WTC11 (cell line): ENCODE data around the gene SP110.

ENCODE experiments used
- ARID4B ChIP-seq: sonication (generic); formaldehyde crosslinking; IDR thresholded peaks from 2 replicates; pipeline ENCODE4 v1.8.0; 2023; ENCODE audit warnings: missing genetic modification reagents, mild to moderate bottlenecking, borderline replicate concordance
- CBFB ChIP-seq: sonication (generic); formaldehyde crosslinking; IDR thresholded peaks from 2 replicates; pipeline ENCODE4 v1.8.1; 2022; ENCODE audit warnings: mild to moderate bottlenecking, low read depth, missing genetic modification reagents
- CTCF ChIP-seq: fragments of 200-600 bp; IDR thresholded peaks from 2 replicates; pipeline ENCODE4 v1.8.0; 2022; ENCODE audit warnings: antibody characterized with exemption
- E2F1 ChIP-seq: sonication (generic); formaldehyde crosslinking; IDR thresholded peaks from 2 replicates; pipeline ENCODE4 v1.8.0; 2022; ENCODE audit warnings: mild to moderate bottlenecking, missing genetic modification reagents
- FOXP1 ChIP-seq: sonication (generic); formaldehyde crosslinking; IDR thresholded peaks from 2 replicates; pipeline ENCODE4 v1.8.0; 2022; ENCODE audit warnings: missing genetic modification reagents, mild to moderate bottlenecking, moderate library complexity, borderline replicate concordance
- JAZF1 ChIP-seq: fragments of 250-450 bp; sonication (Bioruptor Pico); IDR thresholded peaks from 2 replicates; pipeline ENCODE4 v1.9.0; 2021; ENCODE audit warnings: moderate library complexity, mild to moderate bottlenecking, inconsistent platforms
- JUN ChIP-seq: sonication (generic); formaldehyde crosslinking; IDR thresholded peaks from 2 replicates; pipeline ENCODE4 v1.8.0; 2023; ENCODE audit warnings: mild to moderate bottlenecking, missing genetic modification reagents
- NR3C1 ChIP-seq: sonication (generic); formaldehyde crosslinking; conservative IDR thresholded peaks from 2 replicates; pipeline ENCODE4 v1.8.1; 2023; ENCODE audit warnings: low read depth, mild to moderate bottlenecking, missing genetic modification reagents
- ZBTB21 ChIP-seq: sonication (generic); formaldehyde crosslinking; IDR thresholded peaks from 2 replicates; pipeline ENCODE4 v1.8.1; 2023; ENCODE audit warnings: mild to moderate bottlenecking, missing genetic modification reagents, borderline replicate concordance
- ZNF138 ChIP-seq: sonication (generic); formaldehyde crosslinking; conservative IDR thresholded peaks from 2 replicates; pipeline ENCODE4 v1.8.1; 2022; ENCODE audit warnings: mild to moderate bottlenecking, moderate library complexity, missing genetic modification reagents
- TF ChIP-seq, protein P1 (sequence below): sonication (generic); formaldehyde crosslinking; IDR thresholded peaks from 2 replicates; pipeline ENCODE4 v1.8.0; 2022; ENCODE audit warnings: mild to moderate bottlenecking, missing genetic modification reagents
- TF ChIP-seq, protein P2 (sequence below): sonication (generic); formaldehyde crosslinking; IDR thresholded peaks from 2 replicates; pipeline ENCODE4 v1.8.0; 2022; ENCODE audit warnings: mild to moderate bottlenecking, missing genetic modification reagents
- TF ChIP-seq, protein P3 (sequence below): sonication (generic); formaldehyde crosslinking; IDR thresholded peaks from 2 replicates; pipeline ENCODE4 v1.8.1; 2023; ENCODE audit warnings: mild to moderate bottlenecking, missing genetic modification reagents, borderline replicate concordance

DNA sequence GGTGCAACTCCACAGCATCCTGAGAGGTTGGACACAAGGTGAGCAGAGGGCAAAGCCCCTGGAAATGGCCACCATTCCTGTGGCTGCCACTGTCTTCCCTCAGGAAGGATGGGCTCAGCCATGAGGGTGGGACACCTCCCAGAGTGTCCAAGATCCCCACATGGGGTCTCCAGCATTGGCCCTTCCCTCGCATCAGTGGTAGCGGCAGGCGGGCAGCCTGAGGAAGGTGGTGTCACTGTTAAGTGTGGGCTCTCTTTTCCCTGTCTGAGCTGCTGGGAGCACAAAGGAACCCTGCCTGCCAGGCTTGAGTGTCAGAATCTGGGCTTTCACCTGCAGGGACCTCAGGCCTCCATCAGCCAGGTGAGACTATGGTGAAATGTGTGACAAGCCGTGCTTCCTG is 47.6 kb downstream of the SP110 start:
- TF ChIP-seq, protein P1, sequence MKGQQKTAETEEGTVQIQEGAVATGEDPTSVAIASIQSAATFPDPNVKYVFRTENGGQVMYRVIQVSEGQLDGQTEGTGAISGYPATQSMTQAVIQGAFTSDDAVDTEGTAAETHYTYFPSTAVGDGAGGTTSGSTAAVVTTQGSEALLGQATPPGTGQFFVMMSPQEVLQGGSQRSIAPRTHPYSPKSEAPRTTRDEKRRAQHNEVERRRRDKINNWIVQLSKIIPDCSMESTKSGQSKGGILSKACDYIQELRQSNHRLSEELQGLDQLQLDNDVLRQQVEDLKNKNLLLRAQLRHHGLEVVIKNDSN = no peak
- TF ChIP-seq JUN (no peak), CTCF (no peak), ZBTB21 (CRISPR knock-in tag) (no peak), E2F1 (CRISPR knock-in tag) (no peak), FOXP1 (CRISPR knock-in tag) (no peak), ZNF138 (CRISPR knock-in tag) (no peak), JAZF1 (no peak), NR3C1 (CRISPR knock-in tag) (no peak), CBFB (CRISPR knock-in tag) (no peak), ARID4B (CRISPR knock-in tag) (no peak)
- TF ChIP-seq, protein P2, sequence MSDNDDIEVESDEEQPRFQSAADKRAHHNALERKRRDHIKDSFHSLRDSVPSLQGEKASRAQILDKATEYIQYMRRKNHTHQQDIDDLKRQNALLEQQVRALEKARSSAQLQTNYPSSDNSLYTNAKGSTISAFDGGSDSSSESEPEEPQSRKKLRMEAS (CRISPR knock-in tag) = no peak
- TF ChIP-seq, protein P3, sequence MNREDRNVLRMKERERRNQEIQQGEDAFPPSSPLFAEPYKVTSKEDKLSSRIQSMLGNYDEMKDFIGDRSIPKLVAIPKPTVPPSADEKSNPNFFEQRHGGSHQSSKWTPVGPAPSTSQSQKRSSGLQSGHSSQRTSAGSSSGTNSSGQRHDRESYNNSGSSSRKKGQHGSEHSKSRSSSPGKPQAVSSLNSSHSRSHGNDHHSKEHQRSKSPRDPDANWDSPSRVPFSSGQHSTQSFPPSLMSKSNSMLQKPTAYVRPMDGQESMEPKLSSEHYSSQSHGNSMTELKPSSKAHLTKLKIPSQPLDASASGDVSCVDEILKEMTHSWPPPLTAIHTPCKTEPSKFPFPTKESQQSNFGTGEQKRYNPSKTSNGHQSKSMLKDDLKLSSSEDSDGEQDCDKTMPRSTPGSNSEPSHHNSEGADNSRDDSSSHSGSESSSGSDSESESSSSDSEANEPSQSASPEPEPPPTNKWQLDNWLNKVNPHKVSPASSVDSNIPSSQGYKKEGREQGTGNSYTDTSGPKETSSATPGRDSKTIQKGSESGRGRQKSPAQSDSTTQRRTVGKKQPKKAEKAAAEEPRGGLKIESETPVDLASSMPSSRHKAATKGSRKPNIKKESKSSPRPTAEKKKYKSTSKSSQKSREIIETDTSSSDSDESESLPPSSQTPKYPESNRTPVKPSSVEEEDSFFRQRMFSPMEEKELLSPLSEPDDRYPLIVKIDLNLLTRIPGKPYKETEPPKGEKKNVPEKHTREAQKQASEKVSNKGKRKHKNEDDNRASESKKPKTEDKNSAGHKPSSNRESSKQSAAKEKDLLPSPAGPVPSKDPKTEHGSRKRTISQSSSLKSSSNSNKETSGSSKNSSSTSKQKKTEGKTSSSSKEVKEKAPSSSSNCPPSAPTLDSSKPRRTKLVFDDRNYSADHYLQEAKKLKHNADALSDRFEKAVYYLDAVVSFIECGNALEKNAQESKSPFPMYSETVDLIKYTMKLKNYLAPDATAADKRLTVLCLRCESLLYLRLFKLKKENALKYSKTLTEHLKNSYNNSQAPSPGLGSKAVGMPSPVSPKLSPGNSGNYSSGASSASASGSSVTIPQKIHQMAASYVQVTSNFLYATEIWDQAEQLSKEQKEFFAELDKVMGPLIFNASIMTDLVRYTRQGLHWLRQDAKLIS (CRISPR knock-in tag) = no peak
